H1 (cell line): ENCODE results near the gene KIT. TPM values are rescaled to one million over a fixed set of nuclear protein-coding genes. Genes with fewer than 3 reads are reported as not detected.

Source experiments
- CTCF ChIA-PET: fragments of 300-600 bp; sonication (Branson Sonifier 250); formaldehyde crosslinking; loops from one replicate; lab custom pipeline; 2021; ENCODE audit not compliant: partially characterized antibody; lab: Charles Lee
- POLR2A ChIA-PET: fragments of 300-600 bp; sonication (Branson Sonifier 250); formaldehyde crosslinking; loops from one replicate; lab custom pipeline; 2021; ENCODE audit warnings: inconsistent platforms; ENCODE audit not compliant: partially characterized antibody; lab: Charles Lee
- DNase-seq, 2 experiments: peaks; one replicate each; pipeline versions ENCODE4 v3.0.0 to v3.0.0-alpha.2; 2010 to 2022; ENCODE audit warnings: low spot score in 2 of 2, low read depth in 1 of 2, mixed read lengths in 1 of 2
- FAIRE-seq: peaks from 2 replicates; lab custom pipeline; 2011; peaks lifted over from hg19 to GRCh38; lab: Jason Lieb, UNC
- H2AFZ ChIP-seq: 2 replicates; pipeline ENCODE4 v1.8.1; 2012; ENCODE audit warnings: low read length, inconsistent platforms
- H2AK5ac ChIP-seq: 2 replicates; pipeline ENCODE4 v1.6.1; 2013; ENCODE audit warnings: low read depth, low read length
- H2BK120ac ChIP-seq: replicated peaks from 2 replicates; pipeline ENCODE3; 2013; ENCODE audit warnings: low read depth, low read length, inconsistent platforms
- H2BK12ac ChIP-seq: 2 replicates; pipeline ENCODE4 v1.6.1; 2013; ENCODE audit warnings: low read depth, low read length
- H2BK15ac ChIP-seq: 2 replicates; pipeline ENCODE4 v1.6.1; 2013; ENCODE audit warnings: low read length
- H2BK20ac ChIP-seq: 2 replicates; pipeline ENCODE4 v1.6.1; 2013; ENCODE audit warnings: low read length
- H2BK5ac ChIP-seq: 2 replicates; pipeline ENCODE4 v1.6.1; 2013; ENCODE audit warnings: low read depth, low read length
- H3K14ac ChIP-seq: 2 replicates; pipeline ENCODE4 v1.6.1; 2013; ENCODE audit warnings: inconsistent platforms; ENCODE audit not compliant: insufficient read length
- H3K18ac ChIP-seq: 2 replicates; pipeline ENCODE4 v1.6.1; 2013; ENCODE audit warnings: low read length; ENCODE audit errors: extremely low read depth
- H3K23ac ChIP-seq: 2 replicates; pipeline ENCODE4 v1.6.1; 2013; ENCODE audit warnings: inconsistent platforms; ENCODE audit not compliant: insufficient read length
- H3K23me2 ChIP-seq: 2 replicates; pipeline ENCODE4 v1.6.1; 2013; ENCODE audit warnings: low read depth, low read length
- H3K27ac ChIP-seq: 2 replicates; pipeline ENCODE4 v1.6.1; 2011; ENCODE audit warnings: low read depth, low read length, inconsistent platforms
- H3K27me3 ChIP-seq, 4 experiments: replicated peaks in 1 of 4; 1 replicate in 1 of 4; 2 replicates in 3 of 4; pipeline versions ENCODE4 v1.6.1 to v1.8.1; 2011 to 2013; ENCODE audit warnings: low read length in 3 of 4, mild to moderate bottlenecking in 3 of 4, inconsistent platforms in 2 of 4, mixed read lengths in 2 of 4, moderate library complexity in 1 of 4; ENCODE audit not compliant: control insufficient read depth in 3 of 4, insufficient read depth in 3 of 4; ENCODE audit errors: extremely low read depth in 1 of 4
- H3K36me3 ChIP-seq, 4 experiments: 2 replicates each; pipeline versions ENCODE4 v1.6.1 to v1.8.1; 2011 to 2013; ENCODE audit warnings: mild to moderate bottlenecking in 4 of 4, low read length in 3 of 4, moderate library complexity in 2 of 4, control low read depth in 1 of 4, inconsistent platforms in 1 of 4; ENCODE audit not compliant: insufficient read depth in 4 of 4, control insufficient read depth in 2 of 4
- H3K4ac ChIP-seq: replicated peaks from 2 replicates; pipeline ENCODE3; 2013; ENCODE audit warnings: low read length, low read depth, mixed read lengths, inconsistent platforms; ENCODE audit not compliant: insufficient read length
- H3K4me1 ChIP-seq, 4 experiments: replicated peaks in 1 of 4; 1 replicate in 1 of 4; 2 replicates in 3 of 4; pipeline versions ENCODE4 v1.6.1 to v1.8.1; 2011 to 2013; ENCODE audit warnings: low read length in 3 of 4, inconsistent platforms in 2 of 4, mixed read lengths in 1 of 4; ENCODE audit not compliant: insufficient read depth in 4 of 4, control insufficient read depth in 3 of 4
- H3K4me2 ChIP-seq, 2 experiments: 2 replicates each; pipeline versions ENCODE4 v1.6.1 to v1.8.1; 2011 to 2013; ENCODE audit warnings: low read depth in 2 of 2, low read length in 2 of 2, control low read depth in 1 of 2, inconsistent platforms in 1 of 2, mild to moderate bottlenecking in 1 of 2; ENCODE audit not compliant: insufficient read depth in 1 of 2
- H3K4me3 ChIP-seq, 4 experiments: fragments of 200-600, 300-600 bp in 1 of 4; sonication (generic), shearing (Covaris generic), sonication (Bioruptor Twin) in 1 of 4; 2 replicates each; pipeline versions ENCODE4 v1.5.1 to v1.8.1; 2011 to 2016; ENCODE audit warnings: low read length in 4 of 4, low read depth in 3 of 4, control low read depth in 2 of 4, inconsistent platforms in 2 of 4, mild to moderate bottlenecking in 2 of 4, mixed read lengths in 1 of 4, moderate library complexity in 1 of 4; ENCODE audit not compliant: insufficient read depth in 2 of 4; ENCODE audit errors: extremely low read depth in 1 of 4
- H3K56ac ChIP-seq: replicated peaks from 2 replicates; pipeline ENCODE3; 2013; ENCODE audit warnings: low read depth, mild to moderate bottlenecking, mixed read lengths, low read length, inconsistent platforms; ENCODE audit not compliant: insufficient read length
- H3K79me1 ChIP-seq: 2 replicates; pipeline ENCODE4 v1.6.1; 2013; ENCODE audit warnings: low read depth, low read length, control low read depth
- H3K79me2 ChIP-seq, 2 experiments: 2 replicates each; pipeline versions ENCODE4 v1.6.1 to v1.8.1; 2012 to 2013; ENCODE audit warnings: low read length in 2 of 2, mild to moderate bottlenecking in 2 of 2, inconsistent platforms in 1 of 2; ENCODE audit not compliant: insufficient read depth in 2 of 2, control insufficient read depth in 1 of 2
- H3K9ac ChIP-seq, 4 experiments: replicated peaks in 1 of 4; 1 replicate in 1 of 4; 2 replicates in 3 of 4; pipeline versions ENCODE4 v1.6.1 to v1.8.1; 2011 to 2013; ENCODE audit warnings: low read depth in 3 of 4, low read length in 3 of 4, control low read depth in 2 of 4, mild to moderate bottlenecking in 2 of 4, moderate library complexity in 2 of 4, inconsistent platforms in 1 of 4; ENCODE audit errors: extremely low read depth in 1 of 4
- H3K9me3 ChIP-seq, 2 experiments: 2 replicates each; pipeline versions ENCODE4 v1.6.1 to v1.8.1; 2012 to 2013; ENCODE audit warnings: mild to moderate bottlenecking in 2 of 2, moderate library complexity in 2 of 2, control low read depth in 1 of 2, inconsistent platforms in 1 of 2, low read depth in 1 of 2, low read length in 1 of 2, mixed read lengths in 1 of 2; ENCODE audit not compliant: insufficient read depth in 2 of 2
- H4K20me1 ChIP-seq, 2 experiments: replicated peaks in 1 of 2; 2 replicates each; pipeline versions ENCODE3 to v1.8.1; 2011 to 2013; ENCODE audit warnings: inconsistent platforms in 2 of 2, low read length in 2 of 2, mild to moderate bottlenecking in 1 of 2; ENCODE audit not compliant: insufficient read depth in 2 of 2, control insufficient read depth in 1 of 2
- H4K5ac ChIP-seq: 2 replicates; pipeline ENCODE4 v1.6.1; 2013; ENCODE audit warnings: low read length, low read depth, mixed read lengths, inconsistent platforms; ENCODE audit not compliant: insufficient read length
- H4K8ac ChIP-seq: 2 replicates; pipeline ENCODE4 v1.8.0; 2013; ENCODE audit warnings: mild to moderate bottlenecking, moderate library complexity, low read length, inconsistent platforms; ENCODE audit not compliant: insufficient read depth; ENCODE audit errors: extremely low read depth
- H4K91ac ChIP-seq: replicated peaks from 2 replicates; pipeline ENCODE3; 2013; ENCODE audit warnings: low read length, mixed read lengths, inconsistent platforms; ENCODE audit not compliant: insufficient read length
- BACH1 ChIP-seq: IDR thresholded peaks from 2 replicates; pipeline ENCODE4 v1.6.1; 2012; ENCODE audit warnings: low read length, improper control_type of control experiment
- BCL11A ChIP-seq, 2 experiments: IDR thresholded peaks; one replicate each; pipeline ENCODE4 v1.6.1; 2011; ENCODE audit warnings: low read depth in 2 of 2, low read length in 2 of 2, mild to moderate bottlenecking in 2 of 2
- JUND ChIP-seq: IDR thresholded peaks from 2 replicates; pipeline ENCODE4 v1.6.1; 2011; ENCODE audit warnings: mild to moderate bottlenecking, improper control_type of control experiment, low read length
- KDM4A ChIP-seq: IDR thresholded peaks from one replicate; pipeline ENCODE4 v1.7.1; 2012; ENCODE audit warnings: low read depth, mild to moderate bottlenecking, moderate library complexity, low read length, inconsistent platforms; ENCODE audit not compliant: severe bottlenecking
- RXRA ChIP-seq: IDR thresholded peaks from 2 replicates; pipeline ENCODE4 v1.6.1; 2011; ENCODE audit warnings: low read depth, mild to moderate bottlenecking, low read length, moderate library complexity; ENCODE audit not compliant: insufficient read depth
- SP4 ChIP-seq: IDR thresholded peaks from 2 replicates; pipeline ENCODE4 v1.6.1; 2012; ENCODE audit warnings: low read length, inconsistent platforms
- TBP ChIP-seq: IDR thresholded peaks from 2 replicates; pipeline ENCODE4 v1.6.1; 2011; ENCODE audit warnings: low read depth, low read length, improper control_type of control experiment
- TCF12 ChIP-seq: IDR thresholded peaks from 2 replicates; pipeline ENCODE4 v1.6.1; 2011; ENCODE audit warnings: low read depth, mild to moderate bottlenecking, low read length
- WGBS, 2 experiments: shearing (Covaris generic) in 1 of 2; methylation state at CpG; one replicate each; pipeline versions ENCODE4 v1.1.6 to v1.1.7; 2013 to 2015; ENCODE audit warnings: low lambda C conversion rate in 2 of 2, mixed read lengths in 2 of 2, inconsistent platforms in 1 of 2, low coverage in 1 of 2, missing lambda C conversion rate in 1 of 2; ENCODE audit not compliant: insufficient replicate concordance in 2 of 2, insufficient coverage in 1 of 2, insufficient read length in 1 of 2; ENCODE audit errors: extremely low coverage in 1 of 2, missing lambda C conversion rate in 1 of 2; 5-methylcytosine and 5-hydroxymethylcytosine counted together
- polyA plus RNA-seq, 7 experiments: library from polyadenylated mRNA; depleted of rRNA in 3 of 7; stranded (reverse) in 5 of 7; unstranded in 2 of 7; fragments of >200 nt in 5 of 7; fragments of 200-250 nt in 2 of 7; gene quantifications; 1 replicate in 5 of 7; 2 replicates in 1 of 7; 4 replicates in 1 of 7; pipeline versions ENCODE4 v1.2.1 to v1.2.3, GENCODE V29; 2011 to 2013; ENCODE audit warnings: missing spikeins in 2 of 7, mixed read lengths in 2 of 7
- total RNA-seq: library from RNA; stranded (reverse); fragmentation: NEBNext Ultra II Directional; extraction: Animal tissue kit (Norgen Biotek cat#: 25700); gene quantifications from 2 replicates; pipeline ENCODE4 v1.2.1, GENCODE V29; 2021
- TF ChIP-seq, protein P1 (sequence below): IDR thresholded peaks from 2 replicates; pipeline ENCODE4 v1.6.1; 2012; ENCODE audit warnings: inconsistent platforms

KIT gene
- total and polyA plus RNA-seq, 2 of the 8 experiments (the other 6 are each of a cell fraction or from before 2014, with no cell fraction given) = 14.4 to 24.8 TPM

DNA sequence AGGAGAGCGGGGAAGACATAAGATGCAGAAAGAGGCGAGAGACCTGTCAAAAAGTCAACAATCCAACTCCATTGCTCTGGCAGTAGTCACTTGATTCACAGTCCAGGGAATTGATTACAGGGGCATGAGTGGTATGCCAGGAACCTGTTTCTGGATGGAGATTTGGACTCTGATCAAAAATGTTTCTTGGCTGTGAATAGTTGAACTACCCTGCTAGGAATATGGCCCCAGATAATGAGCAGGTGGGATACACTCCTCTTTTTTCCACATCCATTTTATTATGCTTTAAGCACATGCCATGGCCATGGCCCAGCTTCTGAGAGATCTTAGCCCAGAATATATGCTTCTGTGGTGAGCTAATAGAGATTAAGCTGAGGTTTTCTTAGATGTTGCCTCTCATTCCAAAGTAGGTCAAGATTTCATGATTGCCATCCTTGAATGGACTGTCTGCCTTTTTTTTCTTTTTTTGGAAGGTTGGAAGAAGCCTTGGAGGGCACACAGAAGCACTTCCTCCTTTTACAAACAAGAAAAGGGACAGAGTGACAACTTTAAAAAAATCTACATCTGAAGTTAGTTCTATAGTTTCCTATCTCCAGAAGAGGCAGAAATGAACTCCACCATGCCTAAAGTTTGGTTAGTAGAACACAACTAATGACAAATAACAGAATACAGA lies 121.9 kb downstream of the KIT start:
- Histone ChIP-seq H2AK5ac (no peak overlapping the region), H3K4me1 (no peaks in the 10 kb centered on the region), H4K8ac (no peak overlapping the region), H3K56ac (no peak overlapping the region), H3K79me2 (no peaks in the 10 kb centered on the region), H4K5ac (no peak overlapping the region), H2BK120ac (no peak overlapping the region), H3K27me3 (no peaks in the 10 kb centered on the region), H3K4me3 (no peak overlapping the region), H3K23ac (no peak overlapping the region), H2BK12ac (no peak overlapping the region), H2BK5ac (no peak overlapping the region), H2AFZ (no peak overlapping the region), H3K18ac (no peak overlapping the region), H2BK20ac (no peak overlapping the region), H4K91ac (no peak overlapping the region), H2BK15ac (no peak overlapping the region), H3K9ac (no peak overlapping the region), H3K36me3 (no peaks in the 10 kb centered on the region), H3K4me2 (no peak overlapping the region), H3K14ac (no peak overlapping the region), H3K4ac (no peak overlapping the region), H3K27ac (no peak overlapping the region), H3K9me3 (no peaks in the 10 kb centered on the region), H3K23me2 (no peaks in the 10 kb centered on the region), H4K20me1 (no peaks in the 10 kb centered on the region), H3K79me1 (no peaks in the 10 kb centered on the region)
- POLR2A ChIA-PET = no interaction called here
- 81% methylated on average over 2 of the region's 2 CpGs; no CpG with 5 or more reads in 1 of the 2 experiments for WGBS, 2 experiments
- DNase-seq (no peak), FAIRE-seq (no peak)
- CTCF ChIA-PET = no interaction called here
- TF ChIP-seq BACH1 (no peak), TBP (no peak), BCL11A (IDR thresholded peaks at IDR 0.05; ENCODE audit: low read depth in 2 of 2, low read length in 2 of 2) (no peak), KDM4A (no peak), SP4 (no peak), JUND (no peak), TCF12 (no peak), RXRA (no peak)
- TF ChIP-seq, protein P1, sequence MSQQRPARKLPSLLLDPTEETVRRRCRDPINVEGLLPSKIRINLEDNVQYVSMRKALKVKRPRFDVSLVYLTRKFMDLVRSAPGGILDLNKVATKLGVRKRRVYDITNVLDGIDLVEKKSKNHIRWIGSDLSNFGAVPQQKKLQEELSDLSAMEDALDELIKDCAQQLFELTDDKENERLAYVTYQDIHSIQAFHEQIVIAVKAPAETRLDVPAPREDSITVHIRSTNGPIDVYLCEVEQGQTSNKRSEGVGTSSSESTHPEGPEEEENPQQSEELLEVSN = no peak
